Fibroblast of skin of right quadriceps (primary cell): ENCODE measurements around the gene C19orf33.
A peak's percentile ranks its signal among the peaks of the same experiment; 100 is the strongest.
"Not testable (repeated sequence)": the region's sequence is repeated elsewhere in the genome, so short reads cannot be mapped to it uniquely, and the experiment has no call there.

ENCODE experiments used
- DNase-seq: peaks from one replicate; pipeline ENCODE4 v3.0.0-alpha.2; 2013

Gene C19orf33

DNA sequence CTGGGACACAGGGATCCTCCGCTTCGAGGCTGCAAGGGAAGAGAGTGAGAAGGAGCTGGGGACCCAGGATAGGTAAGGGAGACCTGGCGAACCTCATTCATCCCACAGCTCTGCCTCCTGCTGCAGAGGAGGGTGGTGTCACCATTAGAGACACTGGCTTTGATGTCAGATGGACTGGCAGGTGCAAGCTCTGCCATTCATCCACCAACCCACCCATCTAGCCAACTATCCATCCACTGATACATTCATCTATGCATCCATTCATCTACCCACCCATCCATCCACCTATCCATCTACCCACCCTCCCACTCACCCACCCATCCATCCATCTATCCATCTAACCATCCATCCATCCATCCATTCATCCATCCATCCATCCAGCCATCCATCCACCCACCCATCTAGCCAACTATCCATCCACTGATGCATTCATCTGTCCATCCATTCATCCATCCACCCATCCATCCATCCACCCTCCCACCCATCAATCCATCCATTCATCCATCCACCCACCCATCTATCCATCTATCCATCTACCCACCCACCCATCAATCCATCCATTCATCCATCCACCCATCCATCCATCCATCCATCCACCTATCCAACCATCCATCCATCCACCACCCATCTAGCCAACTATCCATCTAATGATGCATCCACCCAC, 5.7 kb downstream of the C19orf33 start:
- no peak for DNase-seq

DNA sequence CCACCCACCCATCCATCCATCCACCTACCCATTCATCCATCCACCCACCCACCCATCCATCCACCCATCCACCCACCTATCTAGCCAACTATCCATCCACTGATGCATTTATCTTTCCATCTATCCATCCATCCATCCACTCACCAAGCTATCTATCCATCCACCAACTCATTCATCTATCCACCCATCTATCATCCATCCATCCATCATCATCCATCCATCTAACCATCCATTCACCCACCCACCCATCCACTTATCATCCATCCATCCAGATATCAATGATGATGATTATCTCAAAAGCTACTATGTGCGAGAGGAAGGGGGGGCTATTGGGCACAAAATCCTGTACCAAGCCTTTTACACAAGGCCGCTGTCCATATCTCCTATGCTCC, 6.2 kb downstream of the C19orf33 start:
- no peak for DNase-seq

DNA sequence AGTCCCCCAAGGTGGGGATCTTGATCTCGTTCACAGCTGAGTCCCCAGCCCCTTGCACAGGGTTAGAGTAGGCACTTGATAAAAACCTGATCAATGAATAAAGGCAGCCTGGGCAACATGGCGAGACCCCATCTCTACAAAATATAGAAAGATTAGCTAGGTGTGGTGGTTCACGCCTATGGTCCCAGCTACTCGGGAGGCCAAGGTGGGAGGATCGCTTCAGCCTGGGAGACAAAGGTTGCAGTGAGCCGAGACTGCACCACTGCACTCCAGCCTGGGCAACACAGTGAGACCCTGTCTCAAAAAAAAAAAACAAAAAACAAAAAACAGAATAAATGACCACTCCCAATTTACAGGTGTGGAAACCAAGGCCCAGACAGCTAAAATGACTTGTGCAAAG, 6.9 kb downstream of the C19orf33 start:
- DNase-seq = no peak

DNA sequence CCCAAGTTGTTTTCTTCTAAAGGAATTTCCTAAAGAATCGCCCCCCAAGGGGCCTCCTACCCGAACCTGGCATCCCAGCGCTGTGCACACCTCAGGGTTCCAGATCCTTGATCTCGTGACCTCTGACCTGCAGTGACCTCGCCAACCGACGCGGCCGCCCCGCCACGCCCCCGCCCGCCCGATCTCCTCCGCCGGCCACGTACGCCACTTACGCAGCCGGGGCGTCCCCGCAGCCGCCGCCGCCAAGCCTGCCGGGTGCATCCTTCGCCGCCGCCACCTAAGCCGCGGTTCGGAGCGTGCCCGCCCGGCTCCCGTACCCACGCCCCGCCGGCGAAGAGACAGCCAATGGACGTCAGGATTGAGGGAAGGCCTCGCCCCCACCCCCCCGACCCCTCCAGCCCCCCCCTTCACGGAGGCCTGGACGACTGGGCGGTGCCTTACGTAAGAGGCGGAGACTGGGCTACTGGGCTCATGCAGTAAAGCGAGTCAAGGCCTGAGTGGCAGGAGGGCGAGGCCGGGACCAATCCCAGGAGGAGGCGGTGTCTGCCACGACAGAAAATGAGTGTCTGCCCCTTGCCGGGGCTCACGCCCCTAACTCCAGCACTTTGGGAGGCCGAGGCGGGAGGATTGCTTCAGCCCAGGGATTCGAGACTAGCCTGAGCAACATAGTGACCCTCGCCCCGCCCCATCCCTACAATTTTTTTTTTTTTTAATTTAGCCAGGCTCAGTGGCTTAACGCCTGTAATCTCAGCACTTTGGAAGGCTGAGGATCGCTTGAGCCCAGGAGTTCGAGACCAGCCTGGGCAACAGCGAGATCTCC, 11.8 kb downstream of the C19orf33 start, which contains the start of gene YIF1B:
TSS of gene YIF1B (minus strand) at position 291 of the 820 bp plus-strand sequence. CDS start at position 261, 30 bp downstream.
- peak; percentile 98 for DNase-seq

DNA sequence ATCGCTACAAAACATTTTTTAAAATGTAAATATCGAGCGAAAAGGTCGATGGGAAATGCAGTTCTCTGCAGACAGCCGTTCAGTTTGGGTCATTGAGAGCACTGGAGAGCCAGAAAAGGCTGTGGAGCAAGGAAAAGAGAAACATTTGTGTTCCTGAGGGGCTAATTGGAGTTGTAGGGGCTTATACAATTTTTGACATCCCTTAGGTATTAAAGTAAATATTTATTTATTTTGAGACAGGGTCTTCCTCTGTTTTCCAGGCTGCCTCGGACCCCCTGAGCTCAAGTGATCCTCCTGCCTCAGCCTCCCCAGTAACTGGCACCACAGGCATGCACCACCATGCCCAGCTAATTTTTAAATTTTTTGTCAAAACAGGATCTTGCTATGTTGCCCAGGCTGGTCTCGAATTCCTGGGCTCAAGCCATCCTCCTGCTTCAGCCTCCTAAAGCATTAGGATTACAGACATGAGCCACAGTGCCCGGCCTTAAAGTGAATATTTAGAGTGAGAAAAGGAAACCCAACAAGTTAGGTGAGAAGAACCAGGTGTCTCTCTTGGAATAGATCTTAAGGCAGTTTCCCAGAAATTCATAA, 12.5 kb downstream of the C19orf33 start:
- DNase-seq = no peak

DNA sequence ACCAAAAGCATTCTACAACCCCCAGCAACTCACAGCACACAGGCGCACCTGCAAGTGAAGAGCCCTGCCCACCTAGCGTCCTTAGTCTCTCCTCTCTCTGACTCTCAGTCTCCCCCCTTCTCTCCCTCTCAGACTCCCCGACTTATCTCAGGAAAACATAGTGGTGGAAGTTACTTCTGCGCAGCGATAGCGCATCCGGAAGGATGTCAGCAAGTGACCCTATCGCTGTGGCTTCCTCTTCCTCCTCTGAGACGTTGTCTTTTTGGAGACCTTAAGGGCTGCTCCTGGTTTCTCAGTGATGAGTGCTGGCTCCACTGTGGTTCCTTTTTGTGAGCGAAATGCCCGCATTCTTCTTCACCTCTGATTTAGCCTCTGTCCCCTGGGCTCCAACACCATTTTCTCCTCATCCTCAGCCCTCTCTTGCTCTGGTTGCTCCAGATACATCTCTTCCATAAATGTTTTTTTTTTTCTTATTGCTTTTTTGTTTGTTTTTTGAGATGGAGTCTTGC, 13.1 kb downstream of the C19orf33 start:
- DNase-seq = no peak

DNA sequence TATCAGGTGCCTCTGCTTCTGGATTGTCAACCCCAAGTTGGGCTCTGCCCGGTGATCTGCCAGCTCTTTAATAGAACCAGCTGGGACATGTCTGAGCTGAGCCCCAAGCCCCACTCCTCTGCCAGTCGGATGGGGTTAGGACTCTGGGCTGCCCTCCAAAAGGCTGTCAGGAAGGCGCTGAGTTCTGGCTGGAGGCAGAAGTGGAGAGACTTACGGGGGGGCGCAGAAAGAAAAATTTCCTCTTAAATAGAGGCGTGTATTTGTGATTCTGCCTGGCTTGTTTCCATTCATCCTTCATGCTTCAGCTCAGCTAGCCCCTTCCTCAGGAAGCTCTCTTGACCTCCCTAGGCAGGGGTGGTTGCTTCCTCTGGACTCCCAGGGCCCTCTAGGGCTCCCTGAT, 14.6 kb downstream of the C19orf33 start:
- no peak for DNase-seq

DNA sequence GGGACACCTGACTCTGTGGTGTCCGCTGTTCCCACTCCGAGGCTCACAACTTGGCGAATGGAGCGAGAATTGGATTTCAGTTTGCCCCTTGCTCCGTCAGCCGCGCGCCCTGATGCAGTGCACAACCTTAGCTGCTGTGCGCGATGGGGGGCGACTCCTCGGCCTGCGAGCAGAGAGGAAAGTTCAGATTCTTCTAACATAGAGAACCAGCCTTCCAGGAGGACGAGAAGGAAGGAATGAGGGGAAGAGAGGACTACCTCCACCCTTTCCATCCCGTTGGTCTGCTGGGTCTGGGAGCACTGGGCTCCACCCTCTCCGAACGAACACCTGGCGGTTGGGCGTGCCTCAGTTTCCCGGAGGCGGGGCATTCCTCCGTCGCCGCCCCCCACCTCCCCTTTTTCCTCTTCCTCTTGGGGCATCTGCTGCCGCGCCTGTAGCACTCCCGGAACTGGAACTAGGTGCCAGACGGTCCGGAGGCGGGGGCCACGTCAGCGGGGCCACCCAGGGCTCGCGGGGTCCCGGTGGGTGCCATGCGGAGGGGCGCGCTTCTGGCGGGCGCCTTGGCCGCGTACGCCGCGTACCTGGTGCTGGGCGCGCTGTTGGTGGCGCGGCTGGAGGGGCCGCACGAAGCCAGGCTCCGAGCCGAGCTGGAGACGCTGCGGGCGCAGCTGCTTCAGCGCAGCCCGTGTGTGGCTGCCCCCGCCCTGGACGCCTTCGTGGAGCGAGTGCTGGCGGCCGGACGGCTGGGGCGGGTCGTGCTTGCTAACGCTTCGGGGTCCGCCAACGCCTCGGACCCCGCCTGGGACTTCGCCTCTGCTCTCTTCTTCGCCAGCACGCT, 15.6 kb downstream of the C19orf33 start, which contains the start of gene KCNK6:
TSS of gene KCNK6 (plus strand) at position 425 of the 838 bp plus-strand sequence. CDS start at position 531, 106 bp downstream.
- DNase-seq = no peak

DNA sequence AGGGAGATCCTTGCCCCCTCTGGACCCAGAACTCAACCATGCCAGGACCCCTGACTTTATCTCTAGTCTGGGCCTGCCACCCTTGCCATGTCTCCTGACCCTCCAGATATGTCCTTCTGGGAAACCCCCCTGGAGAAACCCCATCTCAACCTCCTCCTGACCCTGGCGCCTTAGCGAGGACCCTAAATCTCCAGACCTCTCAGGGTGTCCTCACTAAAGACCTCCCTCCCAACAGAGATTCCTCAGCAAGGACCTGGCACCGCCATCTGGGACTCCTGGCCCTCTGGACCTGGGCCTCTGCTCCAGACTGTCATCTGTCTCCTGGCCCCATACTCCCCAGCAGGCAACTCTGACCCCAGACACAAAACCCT, 16.9 kb downstream of the C19orf33 start:
- DNase-seq = no peak

DNA sequence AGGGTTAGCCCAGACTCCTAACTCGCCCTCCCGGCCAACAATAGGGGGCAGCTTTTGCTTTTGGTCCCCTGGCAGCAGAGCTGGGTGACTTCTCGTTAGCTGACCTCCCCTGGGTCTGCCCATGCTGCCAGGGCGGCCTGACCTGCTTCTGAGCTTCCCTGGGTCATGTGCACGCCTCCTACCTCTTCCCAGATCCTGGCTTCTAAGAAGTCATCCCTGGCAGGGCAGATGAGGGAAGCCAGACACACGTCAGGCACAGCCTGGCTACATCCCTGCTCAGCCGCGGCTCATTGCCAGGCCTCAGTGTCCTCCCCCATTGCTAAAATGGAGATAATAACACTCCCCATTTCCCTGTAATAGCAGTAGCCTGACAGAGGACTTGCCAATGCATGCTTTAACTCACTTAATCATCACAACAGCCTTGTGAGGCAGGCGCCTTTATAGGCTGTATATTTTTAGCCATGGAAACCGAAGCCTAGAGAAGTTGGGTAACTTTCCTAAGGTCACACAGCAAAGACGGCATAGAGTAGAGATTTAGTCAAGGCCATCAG, 17.7 kb downstream of the C19orf33 start:
- no peak for DNase-seq

DNA sequence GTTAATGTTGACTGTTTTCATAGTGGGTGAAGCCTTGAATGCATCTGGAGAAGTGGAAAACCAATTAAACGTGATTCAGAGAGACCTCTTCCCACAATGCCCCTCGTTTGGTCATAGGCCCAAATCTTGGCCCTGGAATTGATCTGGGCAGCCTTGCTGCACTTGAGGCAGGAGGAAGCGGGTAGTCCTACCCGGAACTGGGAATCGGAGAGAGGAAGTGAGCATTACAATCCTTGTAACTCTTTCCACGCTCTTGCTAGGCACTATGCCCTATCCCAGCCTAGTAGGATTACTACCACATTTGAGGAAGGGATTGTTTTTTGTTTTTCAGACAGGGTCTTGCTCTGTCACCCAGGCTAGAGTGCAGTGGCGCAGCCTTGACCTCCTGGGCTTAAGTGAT, 19.2 kb downstream of the C19orf33 start:
- DNase-seq = no peak

DNA sequence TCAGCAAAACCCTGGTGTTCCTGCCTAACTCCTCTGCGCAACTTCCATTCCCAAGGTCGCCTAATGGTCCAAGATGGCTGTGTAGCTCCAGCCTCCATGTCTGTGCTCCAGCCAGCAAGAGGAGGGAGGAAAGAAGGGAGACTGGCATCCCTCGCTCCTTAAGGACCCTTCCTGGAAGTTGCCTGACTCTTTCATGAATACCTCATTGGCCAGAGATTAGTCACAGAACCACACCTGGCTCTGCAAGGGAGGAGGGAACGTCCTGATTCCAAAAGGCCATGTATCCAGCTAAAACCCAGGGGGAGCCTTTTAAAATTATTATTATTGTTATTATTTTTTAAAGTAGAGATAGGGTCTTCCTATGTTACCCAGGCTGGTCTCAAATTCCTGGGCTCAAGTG, 20.4 kb downstream of the C19orf33 start:
- no peak for DNase-seq

DNA sequence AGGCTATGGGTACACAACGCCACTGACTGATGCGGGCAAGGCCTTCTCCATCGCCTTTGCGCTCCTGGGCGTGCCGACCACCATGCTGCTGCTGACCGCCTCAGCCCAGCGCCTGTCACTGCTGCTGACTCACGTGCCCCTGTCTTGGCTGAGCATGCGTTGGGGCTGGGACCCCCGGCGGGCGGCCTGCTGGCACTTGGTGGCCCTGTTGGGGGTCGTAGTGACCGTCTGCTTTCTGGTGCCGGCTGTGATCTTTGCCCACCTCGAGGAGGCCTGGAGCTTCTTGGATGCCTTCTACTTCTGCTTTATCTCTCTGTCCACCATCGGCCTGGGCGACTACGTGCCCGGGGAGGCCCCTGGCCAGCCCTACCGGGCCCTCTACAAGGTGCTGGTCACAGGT, 22.5 kb downstream of the C19orf33 start:
- DNase-seq = no peak

DNA sequence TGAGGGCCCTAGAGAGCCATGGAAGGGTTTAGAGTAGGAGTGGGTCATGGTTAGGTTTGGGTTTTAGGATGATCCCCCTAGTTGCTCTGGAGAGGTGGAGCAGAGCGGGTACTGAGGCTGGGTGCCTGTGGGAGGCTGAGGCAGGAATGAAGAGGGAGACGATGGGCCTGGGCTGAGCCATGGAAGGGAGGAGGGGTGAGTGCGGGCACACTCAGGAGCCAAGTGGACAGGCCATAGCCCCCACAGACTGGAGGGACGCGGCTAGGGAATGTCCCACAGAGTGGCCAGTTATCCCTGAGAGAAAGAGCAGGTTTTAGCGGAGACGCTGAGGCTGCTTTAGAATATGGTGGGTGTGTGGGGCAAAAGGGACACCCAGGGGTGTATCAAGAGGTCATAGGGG, 25.6 kb downstream of the C19orf33 start:
- no peak for DNase-seq

DNA sequence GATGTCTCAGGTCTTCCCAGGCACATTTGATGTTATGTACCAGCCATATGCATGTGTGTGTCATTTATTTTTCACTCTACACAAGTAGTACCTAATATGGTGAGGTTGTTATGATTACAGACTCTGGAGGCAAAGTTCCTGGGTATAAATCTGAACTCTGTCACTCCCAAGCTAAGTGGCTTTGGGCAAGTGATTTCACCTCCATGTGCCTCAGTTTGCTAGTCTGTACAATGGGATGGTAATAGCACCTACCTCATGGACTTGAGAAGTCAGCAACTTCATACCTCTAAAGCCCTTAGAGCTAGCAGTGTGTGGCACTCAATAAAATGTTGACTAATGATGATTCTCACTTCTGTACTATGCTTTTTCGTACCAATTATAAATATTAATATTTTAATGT, 27.7 kb downstream of the C19orf33 start:
- no peak for DNase-seq

DNA sequence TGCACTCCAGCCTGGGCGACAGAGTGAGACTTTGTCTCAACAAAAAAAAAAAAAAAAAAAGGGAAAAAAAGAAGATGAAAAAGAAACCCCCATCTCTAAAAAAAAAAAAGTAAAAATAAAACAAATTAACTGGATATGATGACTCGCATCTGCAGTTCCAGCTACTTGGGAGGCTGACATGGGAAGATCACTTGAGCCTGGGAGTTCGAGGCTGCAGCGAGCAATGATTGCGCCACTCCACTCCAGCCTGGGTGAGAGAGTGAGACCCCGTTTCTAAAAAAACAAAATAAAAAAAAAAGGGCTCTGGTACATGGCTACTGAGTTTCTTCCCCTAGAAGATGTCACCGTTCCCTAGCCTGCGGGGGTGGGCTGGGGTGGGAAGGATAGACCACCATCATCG, 29.2 kb downstream of the C19orf33 start:
- no peak for DNase-seq

DNA sequence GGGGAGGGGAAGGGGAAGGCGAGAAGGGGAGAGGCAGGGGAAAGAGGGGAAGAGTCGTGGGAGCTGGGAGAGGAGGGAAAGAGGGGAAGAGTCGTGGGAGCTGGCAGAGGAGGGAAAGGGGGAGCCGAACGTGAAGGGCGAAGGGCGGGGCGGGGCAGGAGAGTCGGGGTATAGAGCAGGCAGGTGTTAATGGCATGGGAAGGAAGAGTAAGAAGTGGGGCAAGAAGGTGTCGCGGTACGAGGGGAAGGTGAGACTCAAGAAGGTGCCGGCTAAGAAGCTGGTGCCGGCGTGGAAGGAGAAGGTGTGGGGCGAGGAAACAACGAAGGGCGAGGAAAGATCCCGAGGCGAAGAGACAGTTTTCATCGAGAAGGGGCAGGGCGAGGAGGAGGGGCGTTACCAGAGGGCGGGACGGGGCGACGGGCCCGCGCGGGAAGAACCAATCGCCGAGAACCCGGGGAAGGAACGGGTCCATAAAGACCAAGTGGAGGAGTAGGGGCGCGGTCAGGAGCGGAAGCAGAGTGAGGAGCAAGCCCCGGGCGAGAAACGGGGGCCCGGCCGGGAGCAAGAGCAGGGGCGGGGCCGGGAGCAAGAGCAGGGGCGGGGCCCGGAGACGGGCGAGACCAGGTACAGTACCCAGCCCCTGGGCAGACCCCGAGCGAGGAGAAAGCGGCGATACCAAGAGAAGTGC, 32.0 kb downstream of the C19orf33 start:
- DNase-seq = peak; percentile 94

DNA sequence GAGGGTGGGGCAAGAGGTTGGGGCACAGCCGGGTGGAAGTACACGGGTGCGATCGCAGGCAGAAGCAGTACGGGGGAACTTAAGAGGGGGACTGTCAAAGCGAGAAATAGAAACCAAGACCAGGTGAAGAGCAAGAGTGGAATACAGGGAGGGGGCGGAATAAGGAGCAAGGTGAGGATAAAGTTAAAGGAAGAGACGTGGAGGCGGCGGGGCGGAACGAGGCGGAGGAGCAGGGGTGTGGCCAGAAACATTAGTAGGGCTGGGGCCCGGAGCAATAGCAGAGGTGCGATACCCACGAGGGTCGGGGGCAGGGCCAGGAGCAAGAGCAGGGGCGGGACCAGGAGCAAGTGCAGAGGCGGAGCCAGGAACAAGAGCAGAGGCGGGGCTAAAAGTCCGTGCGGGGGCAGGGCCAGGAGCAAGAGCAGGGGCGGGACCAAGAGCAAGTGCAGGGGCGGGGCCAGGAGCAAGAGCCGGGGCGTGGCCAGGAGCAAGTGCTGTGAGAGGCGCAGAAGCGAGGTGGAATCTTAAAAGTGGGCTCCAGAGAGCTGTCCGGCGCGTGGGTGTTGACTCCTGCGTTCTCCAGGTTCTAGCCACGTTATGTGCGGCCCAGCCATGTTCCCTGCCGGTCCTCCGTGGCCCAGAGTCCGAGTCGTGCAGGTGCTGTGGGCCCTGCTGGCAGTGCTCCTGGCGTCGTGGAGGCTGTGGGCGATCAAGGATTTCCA, 32.7 kb downstream of the C19orf33 start:
- DNase-seq = peak; percentile 79

DNA sequence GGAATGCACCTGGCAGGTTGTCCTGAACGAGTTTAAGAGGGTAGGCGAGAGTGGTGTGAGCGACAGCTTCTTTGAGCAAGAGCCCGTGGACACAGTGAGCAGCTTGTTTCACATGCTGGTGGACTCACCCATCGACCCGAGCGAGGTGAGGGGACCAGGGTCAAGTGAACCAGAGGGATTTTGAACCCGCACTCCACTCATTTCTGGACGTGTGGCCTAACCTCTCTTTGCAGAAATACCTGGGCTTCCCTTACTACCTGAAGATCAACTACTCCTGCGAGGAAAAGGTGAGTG, 33.3 kb downstream of the C19orf33 start:
- DNase-seq = no peak

DNA sequence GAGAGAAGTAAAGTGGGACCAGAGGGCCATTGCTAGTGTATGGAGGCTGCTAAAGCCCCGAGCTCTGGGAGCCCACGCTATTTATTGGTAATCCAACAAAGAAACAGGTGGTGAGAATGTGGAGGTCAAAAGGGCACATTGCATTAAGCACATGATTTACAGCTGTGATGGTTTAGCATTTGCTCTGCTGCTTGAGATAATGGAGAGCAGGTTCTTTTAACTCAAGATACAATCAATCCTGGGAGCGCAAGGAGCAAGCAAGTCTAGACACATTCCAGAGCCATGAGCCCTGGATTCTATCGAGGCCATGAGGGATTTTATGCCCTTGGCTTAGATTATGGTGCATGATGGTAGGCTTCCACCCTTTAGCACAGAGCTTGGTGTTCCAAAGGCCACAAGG, 35.0 kb downstream of the C19orf33 start:
- DNase-seq = not testable (repeated sequence)

DNA sequence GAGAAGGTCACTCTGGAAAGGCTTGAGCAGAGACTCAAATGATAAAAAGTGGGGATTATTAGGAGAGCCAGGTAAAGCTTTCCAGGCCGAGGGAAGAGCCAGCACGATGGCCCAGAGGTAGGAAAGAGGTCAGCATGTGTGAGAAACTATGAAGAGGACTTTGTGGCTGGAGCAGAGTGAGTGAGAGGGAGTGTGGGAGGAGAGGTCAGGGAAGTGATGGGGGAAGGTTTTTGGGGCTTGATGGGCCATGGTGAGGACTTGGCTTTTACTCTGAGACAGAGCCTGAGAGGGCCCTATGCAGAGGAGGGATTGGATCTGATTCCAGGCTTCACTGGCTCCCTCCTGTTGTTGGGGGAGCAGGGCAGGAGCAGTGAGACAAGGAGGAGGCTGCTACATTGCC, 36.9 kb downstream of the C19orf33 start:
- DNase-seq = no peak
